ENCODE results near the gene VPREB3.

Gene VPREB3

GRCh38 chr22:23720855-23721254 is 33.4 kb downstream of the VPREB3 start:
- no peak for ATAC-seq
- no peak for TF ChIP-seq PPARA (CRISPR knock-in tag; IDR thresholded peaks at IDR 0.05; ENCODE audit: borderline replicate concordance)

GRCh38 chr22:23718371-23719165 is 35.7 kb downstream of the VPREB3 start:
- no peak for ATAC-seq
- TF ChIP-seq ISL1 (CRISPR knock-in tag; IDR thresholded peaks at IDR 0.05), result no peak
- TF ChIP-seq PPARA (CRISPR knock-in tag; IDR thresholded peaks at IDR 0.05; ENCODE audit: borderline replicate concordance), result no peak
- no peak for TF ChIP-seq ZC3H10 (CRISPR knock-in tag; IDR thresholded peaks at IDR 0.05)
- no peak for TF ChIP-seq ZNF8 (CRISPR knock-in tag; IDR thresholded peaks at IDR 0.05)
- no peak for TF ChIP-seq CSDC2 (CRISPR knock-in tag; IDR thresholded peaks at IDR 0.05)
- TF ChIP-seq SNAI2 (CRISPR knock-in tag; IDR thresholded peaks at IDR 0.05), result no peak
- TF ChIP-seq, protein P1, sequence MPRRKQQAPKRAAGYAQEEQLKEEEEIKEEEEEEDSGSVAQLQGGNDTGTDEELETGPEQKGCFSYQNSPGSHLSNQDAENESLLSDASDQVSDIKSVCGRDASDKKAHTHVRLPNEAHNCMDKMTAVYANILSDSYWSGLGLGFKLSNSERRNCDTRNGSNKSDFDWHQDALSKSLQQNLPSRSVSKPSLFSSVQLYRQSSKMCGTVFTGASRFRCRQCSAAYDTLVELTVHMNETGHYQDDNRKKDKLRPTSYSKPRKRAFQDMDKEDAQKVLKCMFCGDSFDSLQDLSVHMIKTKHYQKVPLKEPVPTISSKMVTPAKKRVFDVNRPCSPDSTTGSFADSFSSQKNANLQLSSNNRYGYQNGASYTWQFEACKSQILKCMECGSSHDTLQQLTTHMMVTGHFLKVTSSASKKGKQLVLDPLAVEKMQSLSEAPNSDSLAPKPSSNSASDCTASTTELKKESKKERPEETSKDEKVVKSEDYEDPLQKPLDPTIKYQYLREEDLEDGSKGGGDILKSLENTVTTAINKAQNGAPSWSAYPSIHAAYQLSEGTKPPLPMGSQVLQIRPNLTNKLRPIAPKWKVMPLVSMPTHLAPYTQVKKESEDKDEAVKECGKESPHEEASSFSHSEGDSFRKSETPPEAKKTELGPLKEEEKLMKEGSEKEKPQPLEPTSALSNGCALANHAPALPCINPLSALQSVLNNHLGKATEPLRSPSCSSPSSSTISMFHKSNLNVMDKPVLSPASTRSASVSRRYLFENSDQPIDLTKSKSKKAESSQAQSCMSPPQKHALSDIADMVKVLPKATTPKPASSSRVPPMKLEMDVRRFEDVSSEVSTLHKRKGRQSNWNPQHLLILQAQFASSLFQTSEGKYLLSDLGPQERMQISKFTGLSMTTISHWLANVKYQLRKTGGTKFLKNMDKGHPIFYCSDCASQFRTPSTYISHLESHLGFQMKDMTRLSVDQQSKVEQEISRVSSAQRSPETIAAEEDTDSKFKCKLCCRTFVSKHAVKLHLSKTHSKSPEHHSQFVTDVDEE (CRISPR knock-in tag; IDR thresholded peaks at IDR 0.05), result no peak
- no peak for TF ChIP-seq TCF4 (CRISPR knock-in tag; IDR thresholded peaks at IDR 0.05; ENCODE audit: borderline replicate concordance)

GRCh38 chr22:23716811-23717801 is 37.1 kb downstream of the VPREB3 start:
- TF ChIP-seq SNAI2 (CRISPR knock-in tag; IDR thresholded peaks at IDR 0.05) (no peak), TOX (CRISPR knock-in tag; IDR thresholded peaks at IDR 0.05; ENCODE audit: borderline replicate concordance) (no peak), PATZ1 (CRISPR knock-in tag; IDR thresholded peaks at IDR 0.05; ENCODE audit: borderline replicate concordance) (peak; percentile 89), ESRRG (CRISPR knock-in tag; IDR thresholded peaks at IDR 0.05) (no peak), ZNF70 (CRISPR knock-in tag; IDR thresholded peaks at IDR 0.05) (no peak)
- TF ChIP-seq, protein P1 (CRISPR knock-in tag; IDR thresholded peaks at IDR 0.05), result peak; percentile 50

DNA sequence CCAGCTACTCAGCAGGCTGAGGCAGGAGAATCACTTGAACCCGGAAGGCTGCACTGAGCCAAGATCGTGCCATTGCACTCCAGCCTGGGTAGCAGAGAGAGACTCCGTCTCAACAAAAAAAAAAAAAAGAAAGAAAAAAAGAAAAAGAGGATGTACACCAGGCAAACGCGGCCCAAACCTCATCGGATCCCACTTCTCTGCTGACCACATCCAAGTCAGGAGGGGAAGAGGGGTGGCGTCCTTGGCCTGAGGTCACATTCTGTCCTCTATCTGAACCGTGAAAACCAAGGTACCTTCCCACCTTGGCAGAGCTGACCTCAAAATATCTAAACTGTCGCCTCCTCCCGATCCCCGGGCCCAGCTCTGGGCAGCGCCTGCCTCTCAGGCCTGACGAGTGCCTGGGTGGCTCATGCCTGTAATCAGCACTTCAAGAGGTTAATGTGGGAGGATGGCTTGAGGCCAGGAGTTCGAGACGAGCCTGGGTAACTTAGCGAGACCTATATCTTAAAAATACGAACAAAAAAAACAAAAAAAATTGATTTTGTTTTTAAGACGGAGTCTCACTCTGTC is 38.3 kb downstream of the VPREB3 start:
- no peak for ATAC-seq
- TF ChIP-seq, protein P2, sequence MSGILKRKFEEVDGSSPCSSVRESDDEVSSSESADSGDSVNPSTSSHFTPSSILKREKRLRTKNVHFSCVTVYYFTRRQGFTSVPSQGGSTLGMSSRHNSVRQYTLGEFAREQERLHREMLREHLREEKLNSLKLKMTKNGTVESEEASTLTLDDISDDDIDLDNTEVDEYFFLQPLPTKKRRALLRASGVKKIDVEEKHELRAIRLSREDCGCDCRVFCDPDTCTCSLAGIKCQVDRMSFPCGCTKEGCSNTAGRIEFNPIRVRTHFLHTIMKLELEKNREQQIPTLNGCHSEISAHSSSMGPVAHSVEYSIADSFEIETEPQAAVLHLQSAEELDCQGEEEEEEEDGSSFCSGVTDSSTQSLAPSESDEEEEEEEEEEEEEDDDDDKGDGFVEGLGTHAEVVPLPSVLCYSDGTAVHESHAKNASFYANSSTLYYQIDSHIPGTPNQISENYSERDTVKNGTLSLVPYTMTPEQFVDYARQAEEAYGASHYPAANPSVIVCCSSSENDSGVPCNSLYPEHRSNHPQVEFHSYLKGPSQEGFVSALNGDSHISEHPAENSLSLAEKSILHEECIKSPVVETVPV (CRISPR knock-in tag; IDR thresholded peaks at IDR 0.05), result no peak
- no peak for TF ChIP-seq ZFP30 (CRISPR knock-in tag; IDR thresholded peaks at IDR 0.05)
- TF ChIP-seq ZNF565 (CRISPR knock-in tag; conservative IDR thresholded peaks at IDR 0.05; ENCODE audit: low read depth), result no peak
- no peak for TF ChIP-seq TCF4 (CRISPR knock-in tag; IDR thresholded peaks at IDR 0.05; ENCODE audit: borderline replicate concordance)
- TF ChIP-seq ZC3H10 (CRISPR knock-in tag; IDR thresholded peaks at IDR 0.05), result no peak
- no peak for TF ChIP-seq PATZ1 (CRISPR knock-in tag; IDR thresholded peaks at IDR 0.05; ENCODE audit: borderline replicate concordance)
- no peak for TF ChIP-seq ESRRG (CRISPR knock-in tag; IDR thresholded peaks at IDR 0.05)
- TF ChIP-seq CREB5 (CRISPR knock-in tag; IDR thresholded peaks at IDR 0.05; ENCODE audit: low read depth), result no peak
- TF ChIP-seq ZFP3 (CRISPR knock-in tag; IDR thresholded peaks at IDR 0.05), result no peak
- no peak for TF ChIP-seq OSR1 (CRISPR knock-in tag; IDR thresholded peaks at IDR 0.05)
- no peak for TF ChIP-seq ARNTL (CRISPR knock-in tag; IDR thresholded peaks at IDR 0.05; ENCODE audit: borderline replicate concordance, low read depth)

More at GRCh38 chr22:23716811-23717801, 37.1 kb downstream of the VPREB3 start:
- ATAC-seq, result peak; percentile 97

Data from SK-N-SH treated with all-trans-retinoic acid at 6 μM for 48 hours (cell line).